Mesothelial cell of epicardium (in vitro differentiated cells): Measurements from ENCODE around the gene PRKN. TPM values are rescaled to one million over a fixed set of nuclear protein-coding genes. Genes with fewer than 3 reads are reported as not detected.
"Not testable (repeated sequence)": the region's sequence is repeated elsewhere in the genome, so short reads cannot be mapped to it uniquely, and the experiment has no call there.

Experiments used
- DNase-seq, 2 experiments: peaks; one replicate each; pipeline ENCODE4 v3.0.0; 2021; ENCODE audit warnings: low spot score in 2 of 2; ENCODE audit not compliant: unreplicated experiment in 2 of 2
- H3K27ac Mint-ChIP-seq: 2 replicates; pipeline ENCODE4 v1.8.0; 2021; ENCODE audit warnings: mixed read lengths
- H3K27me3 Mint-ChIP-seq: 2 replicates; pipeline ENCODE4 v1.8.0; 2021; ENCODE audit warnings: low read depth, mixed read lengths
- H3K36me3 Mint-ChIP-seq: 2 replicates; pipeline ENCODE4 v1.8.0; 2021; ENCODE audit warnings: mixed read lengths
- H3K4me1 Mint-ChIP-seq: 2 replicates; pipeline ENCODE4 v1.8.0; 2021; ENCODE audit warnings: mixed read lengths
- H3K4me3 Mint-ChIP-seq: 2 replicates; pipeline ENCODE4 v1.8.0; 2021; ENCODE audit warnings: mild to moderate bottlenecking, moderate library complexity, mixed read lengths
- H3K9me3 Mint-ChIP-seq: 2 replicates; pipeline ENCODE4 v1.8.0; 2021; ENCODE audit warnings: mixed read lengths
- total RNA-seq: library from RNA; stranded (reverse); gene quantifications from 3 replicates; pipeline ENCODE4 v1.2.1, GENCODE V29; 2021
- TF ChIP-seq, protein P1 (sequence below): fragments of 200-600 bp; sonication (generic); IDR thresholded peaks from one replicate; pipeline ENCODE4 v1.5.0; 2021; ENCODE audit warnings: antibody characterized with exemption; ENCODE audit not compliant: unreplicated experiment

The PRKN gene
- total RNA-seq, 1 donor from 2014 or later, result 7.6 TPM

DNA sequence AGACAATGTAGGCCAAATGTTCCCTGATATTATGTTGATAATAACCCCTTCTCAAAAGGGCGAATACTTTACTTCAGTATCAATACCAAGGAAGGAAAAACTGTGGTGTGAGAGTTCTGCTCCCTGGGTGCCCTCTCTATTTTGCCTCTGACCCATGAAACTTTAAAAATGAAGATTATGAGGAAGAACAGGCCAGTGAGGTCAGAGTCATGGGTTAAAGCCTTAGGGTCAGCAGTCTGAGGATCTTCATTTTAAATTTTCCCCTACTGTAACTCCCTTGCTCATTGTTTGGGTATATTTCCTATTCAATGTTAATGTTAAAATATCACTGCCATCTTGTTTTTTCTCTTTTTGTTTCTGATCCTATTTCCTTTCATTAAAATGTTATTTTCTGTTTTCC, 47.9 kb downstream of the PRKN start:
- H3K36me3 Mint-ChIP-seq, result no peaks in the 10 kb centered on the region
- no peaks in the 10 kb centered on the region for H3K27me3 Mint-ChIP-seq
- peaks cover 4% of the 10 kb centered on the region for H3K9me3 Mint-ChIP-seq
- DNase-seq, result no peak
- H3K27ac Mint-ChIP-seq, result no peak overlapping the region
- no peak overlapping the region for H3K4me3 Mint-ChIP-seq
- peaks cover 19% of the 10 kb centered on the region for H3K4me1 Mint-ChIP-seq
- TF ChIP-seq, protein P1, sequence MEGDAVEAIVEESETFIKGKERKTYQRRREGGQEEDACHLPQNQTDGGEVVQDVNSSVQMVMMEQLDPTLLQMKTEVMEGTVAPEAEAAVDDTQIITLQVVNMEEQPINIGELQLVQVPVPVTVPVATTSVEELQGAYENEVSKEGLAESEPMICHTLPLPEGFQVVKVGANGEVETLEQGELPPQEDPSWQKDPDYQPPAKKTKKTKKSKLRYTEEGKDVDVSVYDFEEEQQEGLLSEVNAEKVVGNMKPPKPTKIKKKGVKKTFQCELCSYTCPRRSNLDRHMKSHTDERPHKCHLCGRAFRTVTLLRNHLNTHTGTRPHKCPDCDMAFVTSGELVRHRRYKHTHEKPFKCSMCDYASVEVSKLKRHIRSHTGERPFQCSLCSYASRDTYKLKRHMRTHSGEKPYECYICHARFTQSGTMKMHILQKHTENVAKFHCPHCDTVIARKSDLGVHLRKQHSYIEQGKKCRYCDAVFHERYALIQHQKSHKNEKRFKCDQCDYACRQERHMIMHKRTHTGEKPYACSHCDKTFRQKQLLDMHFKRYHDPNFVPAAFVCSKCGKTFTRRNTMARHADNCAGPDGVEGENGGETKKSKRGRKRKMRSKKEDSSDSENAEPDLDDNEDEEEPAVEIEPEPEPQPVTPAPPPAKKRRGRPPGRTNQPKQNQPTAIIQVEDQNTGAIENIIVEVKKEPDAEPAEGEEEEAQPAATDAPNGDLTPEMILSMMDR, result no peak

- not testable (repeated sequence) for H3K27ac Mint-ChIP-seq
Measured at GRCh38 chr6:162678896-162679295, 48.7 kb downstream of the PRKN start.

DNA sequence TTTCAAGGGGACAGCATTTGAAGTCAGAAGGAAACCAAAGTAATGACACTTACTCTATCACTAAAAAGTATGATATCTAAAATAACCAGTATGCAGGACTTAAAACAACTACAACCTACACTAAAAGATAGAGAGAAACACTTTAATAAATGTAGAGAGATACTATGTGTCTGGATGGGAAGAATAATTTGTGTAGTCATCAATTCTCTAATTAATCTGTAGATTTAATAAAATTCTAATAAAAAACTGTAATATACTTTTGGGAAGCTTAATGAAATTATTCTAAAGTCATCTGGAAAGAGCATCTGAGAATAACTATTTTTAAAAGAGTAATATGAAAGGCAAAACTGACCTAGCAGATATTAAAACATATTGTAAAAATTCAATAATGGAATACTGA, 52.1 kb downstream of the PRKN start:
- H3K27ac Mint-ChIP-seq, result no peak overlapping the region
- H3K36me3 Mint-ChIP-seq, result no peaks in the 10 kb centered on the region
- TF ChIP-seq, protein P1, result no peak
- no peak overlapping the region for H3K4me3 Mint-ChIP-seq
- H3K4me1 Mint-ChIP-seq, result peaks cover 2% of the 10 kb centered on the region
- H3K27me3 Mint-ChIP-seq, result no peaks in the 10 kb centered on the region
- peaks cover 7% of the 10 kb centered on the region for H3K9me3 Mint-ChIP-seq
- no peak for DNase-seq

More at GRCh38 chr6:162678896-162679295, 48.7 kb downstream of the PRKN start:
- not testable (repeated sequence) for H3K27me3 Mint-ChIP-seq, H3K36me3 Mint-ChIP-seq, H3K4me3 Mint-ChIP-seq, DNase-seq
- peaks cover 15% of the 10 kb centered on the region for H3K4me1 Mint-ChIP-seq
- peaks cover 10% of the 10 kb centered on the region for H3K9me3 Mint-ChIP-seq

DNA sequence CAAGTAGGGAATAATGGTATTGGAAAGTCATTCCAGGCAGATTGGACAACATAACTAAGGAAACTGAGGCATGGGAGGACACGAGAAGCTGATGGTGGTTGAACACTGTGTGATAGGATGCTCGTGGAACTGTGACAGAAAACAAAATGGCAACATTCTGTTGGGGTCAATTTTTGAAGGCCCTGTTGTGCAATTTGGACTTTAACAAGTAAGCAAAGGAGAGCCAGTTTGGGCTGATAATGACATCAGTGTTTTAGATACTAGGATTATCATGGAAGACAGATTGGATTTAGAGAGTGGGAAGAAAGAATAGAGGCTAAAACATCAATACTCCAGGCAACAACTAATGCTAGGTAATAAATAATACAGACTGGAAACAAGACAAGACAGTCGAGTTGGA, 53.1 kb downstream of the PRKN start:
- no peaks in the 10 kb centered on the region for H3K27me3 Mint-ChIP-seq
- no peak overlapping the region for H3K4me3 Mint-ChIP-seq
- TF ChIP-seq, protein P1, result no peak
- DNase-seq, result no peak
- H3K4me1 Mint-ChIP-seq, result no peaks in the 10 kb centered on the region
- peaks cover 7% of the 10 kb centered on the region for H3K9me3 Mint-ChIP-seq
- no peak overlapping the region for H3K27ac Mint-ChIP-seq
- no peaks in the 10 kb centered on the region for H3K36me3 Mint-ChIP-seq

GRCh38 chr6:162671580-162672165, 55.9 kb downstream of the PRKN start:
- H3K9me3 Mint-ChIP-seq, result peaks cover 7% of the 10 kb centered on the region
- no peak overlapping the region for H3K27ac Mint-ChIP-seq
- H3K4me3 Mint-ChIP-seq, result no peak overlapping the region
- H3K36me3 Mint-ChIP-seq, result no peaks in the 10 kb centered on the region
- no peaks in the 10 kb centered on the region for H3K27me3 Mint-ChIP-seq
- TF ChIP-seq, protein P1, result no peak
- no peak for DNase-seq
- no peaks in the 10 kb centered on the region for H3K4me1 Mint-ChIP-seq

- Mint-ChIP-seq H3K4me1 (no peaks in the 10 kb centered on the region), H3K36me3 (no peaks in the 10 kb centered on the region), H3K9me3 (peaks cover 14% of the 10 kb centered on the region), H3K27me3 (no peaks in the 10 kb centered on the region), H3K4me3 (no peak overlapping the region), H3K27ac (no peak overlapping the region)
- DNase-seq, result no peak
- TF ChIP-seq, protein P1, result no peak
Measured at GRCh38 chr6:162670345-162670744, 57.2 kb downstream of the PRKN start.
